Fibroblast of the conjunctiva (primary cell): Measurements from ENCODE around the gene CHRNB2.

Source experiments
- DNase-seq: peaks from one replicate; pipeline ENCODE4 v3.0.0-alpha.2; 2010; ENCODE audit warnings: low read depth

Gene CHRNB2

DNA sequence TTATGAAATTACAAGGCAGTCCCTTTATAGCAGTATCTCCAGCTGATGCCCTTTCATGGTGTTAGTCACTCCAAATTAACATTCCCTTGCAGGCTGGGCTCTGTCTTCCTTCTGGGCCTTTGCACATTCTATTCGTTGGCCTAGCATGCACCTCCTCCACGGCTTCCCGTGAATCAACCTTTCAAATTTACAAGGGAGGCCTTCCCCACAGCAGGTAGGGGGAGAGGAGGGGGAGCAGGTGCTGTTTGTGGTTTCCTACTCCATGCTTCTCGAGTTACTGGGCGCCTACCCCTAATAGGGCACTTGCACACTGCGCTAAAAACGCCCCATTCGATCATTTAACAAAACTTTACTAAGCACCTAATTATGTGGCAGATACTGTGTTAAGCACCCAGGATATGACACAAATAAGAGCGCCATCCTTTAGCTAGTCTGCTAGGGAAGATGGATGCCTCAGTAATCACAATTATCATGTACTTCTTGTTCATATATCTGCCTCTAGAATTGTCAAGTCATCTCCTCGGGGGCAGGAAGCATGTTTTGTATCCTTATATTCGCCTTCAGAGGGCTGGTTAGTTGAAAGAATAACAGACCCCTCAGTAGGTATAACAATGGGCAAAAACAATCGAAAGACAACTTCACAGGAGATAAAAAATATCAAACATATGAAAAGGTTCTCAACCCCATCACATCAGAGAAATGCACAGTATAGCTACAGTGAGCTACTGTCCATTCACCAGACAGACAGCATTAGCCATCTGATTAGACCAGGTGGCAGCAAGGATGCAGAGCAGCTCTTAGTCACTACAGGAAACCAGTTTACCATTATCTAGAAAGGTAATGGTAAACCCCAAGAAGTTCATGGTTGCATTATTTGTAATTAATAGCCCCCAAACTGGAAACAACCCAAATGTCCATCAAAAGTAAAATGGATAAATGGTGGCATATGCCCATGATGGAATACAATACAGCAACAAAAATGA is 42.1 kb downstream of the CHRNB2 start:
- no peak for DNase-seq

DNA sequence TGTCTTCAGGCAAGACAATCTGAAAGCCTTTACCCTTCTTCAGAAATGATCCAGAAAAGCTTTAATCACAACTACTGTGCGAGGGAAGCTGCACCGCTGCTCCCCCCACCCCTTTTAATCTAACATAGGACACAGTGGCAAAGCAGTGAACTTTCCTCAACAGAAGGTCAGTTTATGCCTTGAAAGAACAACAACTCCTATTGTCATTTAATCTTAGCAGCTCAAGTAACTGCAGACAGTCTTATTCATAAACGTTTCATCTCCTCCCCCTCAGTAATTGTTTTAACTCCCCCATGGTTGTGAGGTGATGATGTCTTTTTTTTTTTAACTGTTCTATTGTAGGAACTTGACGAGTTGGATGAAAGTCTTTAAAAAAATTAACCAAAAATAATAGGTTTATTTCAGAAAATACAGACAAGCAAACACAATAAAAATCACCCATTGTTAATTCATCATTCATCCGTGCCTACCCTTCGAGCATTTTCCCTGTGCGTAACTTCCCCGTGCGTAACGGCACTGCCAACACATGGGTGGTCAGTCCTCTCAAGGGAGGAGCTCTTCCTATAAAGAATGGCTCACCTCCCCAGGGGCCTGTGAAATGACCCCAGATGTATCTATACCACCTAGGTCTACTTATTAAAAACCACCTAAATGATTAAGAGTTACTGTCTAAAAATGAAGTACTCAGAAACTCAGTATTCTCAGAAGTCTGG is 43.7 kb downstream of the CHRNB2 start:
- no peak for DNase-seq

- DNase-seq: no peak
Measured at GRCh38 chr1:154614247-154614646, 46.7 kb downstream of the CHRNB2 start.

DNA sequence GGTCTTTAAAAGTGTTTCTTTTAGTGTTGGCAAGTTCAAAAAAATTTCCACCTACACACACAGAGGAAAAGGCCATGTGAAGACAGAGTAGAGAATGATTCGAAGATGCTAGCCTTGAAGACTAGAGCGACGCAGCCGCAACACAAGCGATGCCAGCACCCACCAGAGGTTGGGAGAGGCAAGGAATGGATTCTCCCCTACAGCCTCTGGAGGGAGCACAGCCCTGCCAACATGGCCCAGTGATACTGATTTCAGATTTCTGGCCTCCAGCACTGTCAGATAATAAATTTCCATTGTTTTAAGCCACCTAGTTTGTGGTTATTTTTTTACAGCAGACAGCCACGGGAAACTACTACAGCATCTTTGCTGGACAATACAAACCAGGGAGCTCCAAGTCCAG is 47.3 kb downstream of the CHRNB2 start:
- no peak for DNase-seq

- DNase-seq: no peak
Measured at GRCh38 chr1:154615411-154615810, 47.8 kb downstream of the CHRNB2 start.

DNA sequence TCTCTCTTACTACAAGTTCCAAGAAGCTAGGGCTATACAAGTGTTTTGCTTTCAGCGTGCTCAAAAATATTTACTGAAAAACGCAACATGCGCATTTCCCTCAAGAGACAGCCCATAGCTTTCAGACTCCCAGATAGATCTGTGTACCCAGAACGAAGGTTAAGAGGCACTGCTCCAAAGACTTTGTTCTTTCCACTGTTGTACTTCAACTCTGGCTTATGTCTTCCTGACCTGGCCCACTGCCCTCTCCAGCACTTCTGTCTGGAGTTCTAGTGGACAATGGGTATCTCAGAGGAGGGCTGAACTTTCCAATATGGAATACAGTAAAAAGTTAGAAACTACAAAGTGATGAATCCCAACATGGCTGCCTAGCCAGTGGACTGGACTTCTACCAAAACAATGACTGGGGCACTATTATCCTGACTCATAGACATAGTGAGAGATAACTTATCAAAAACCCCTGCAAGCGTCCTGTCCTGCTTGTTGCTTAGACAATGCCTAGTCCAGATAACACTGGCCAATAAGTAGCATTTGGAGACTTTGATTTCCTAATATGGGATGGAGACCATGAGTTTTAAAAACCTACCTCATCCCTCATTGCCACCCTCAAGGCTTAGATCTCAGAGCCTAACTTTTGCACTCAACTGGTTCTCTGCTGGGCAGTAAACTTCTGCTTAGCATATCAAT is 49.2 kb downstream of the CHRNB2 start:
- no peak for DNase-seq

DNA sequence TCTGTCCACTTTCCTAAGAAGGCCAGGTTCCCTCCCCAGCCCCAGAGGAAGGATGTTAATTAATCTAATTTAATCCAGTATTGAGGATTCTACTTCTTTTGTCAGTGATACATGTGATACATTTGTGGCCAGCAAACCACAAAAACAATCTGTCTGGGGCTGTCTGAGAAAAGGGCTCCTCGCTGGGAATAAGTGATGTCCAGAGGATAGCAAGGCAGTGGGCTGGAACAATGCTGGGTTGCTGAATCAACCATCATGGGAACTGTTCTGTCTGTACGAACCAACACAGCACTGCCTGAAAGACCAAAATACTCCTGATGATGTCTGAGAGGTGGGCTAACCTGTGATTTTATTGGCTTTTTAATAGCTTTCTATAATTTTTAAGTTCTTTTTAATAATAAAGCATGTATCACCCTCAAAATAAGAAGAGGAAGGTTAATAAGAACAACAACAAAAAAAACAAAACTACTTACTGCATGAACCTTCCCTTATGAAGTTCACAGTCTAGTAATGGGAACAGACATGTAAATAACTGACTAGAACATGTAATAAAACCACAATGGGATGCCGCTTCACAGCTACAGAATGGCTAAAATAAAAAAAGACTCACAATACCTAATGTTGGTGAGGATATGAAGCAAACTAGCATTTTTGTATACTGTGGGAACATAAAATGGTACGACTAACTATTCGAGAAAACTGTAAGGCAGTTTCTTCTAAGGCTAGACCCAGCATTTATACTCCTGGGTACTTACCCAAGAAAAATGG is 51.8 kb downstream of the CHRNB2 start:
- DNase-seq: no peak

GRCh38 chr1:154620751-154621150 is 53.2 kb downstream of the CHRNB2 start:
- no peak for DNase-seq

DNA sequence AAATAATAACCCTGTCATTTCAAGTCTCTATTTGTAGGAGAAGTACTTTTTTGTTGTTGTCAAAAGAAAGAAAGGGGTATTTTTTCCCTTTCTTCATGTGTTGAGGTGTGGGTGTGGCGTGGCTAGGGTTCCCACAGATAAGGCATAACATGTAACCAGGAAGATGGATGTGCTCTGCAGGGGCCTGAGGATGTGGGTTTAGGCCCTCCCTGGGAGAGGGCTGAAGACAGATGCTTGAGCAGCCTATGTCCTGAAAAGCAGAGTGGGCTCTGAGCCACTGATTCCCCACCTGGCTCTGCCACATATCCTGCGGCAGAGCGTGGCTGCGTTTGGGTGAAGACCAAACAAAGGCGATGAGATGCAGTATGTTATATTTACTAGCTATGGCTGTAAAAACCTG is 54.3 kb downstream of the CHRNB2 start:
- no peak for DNase-seq

DNA sequence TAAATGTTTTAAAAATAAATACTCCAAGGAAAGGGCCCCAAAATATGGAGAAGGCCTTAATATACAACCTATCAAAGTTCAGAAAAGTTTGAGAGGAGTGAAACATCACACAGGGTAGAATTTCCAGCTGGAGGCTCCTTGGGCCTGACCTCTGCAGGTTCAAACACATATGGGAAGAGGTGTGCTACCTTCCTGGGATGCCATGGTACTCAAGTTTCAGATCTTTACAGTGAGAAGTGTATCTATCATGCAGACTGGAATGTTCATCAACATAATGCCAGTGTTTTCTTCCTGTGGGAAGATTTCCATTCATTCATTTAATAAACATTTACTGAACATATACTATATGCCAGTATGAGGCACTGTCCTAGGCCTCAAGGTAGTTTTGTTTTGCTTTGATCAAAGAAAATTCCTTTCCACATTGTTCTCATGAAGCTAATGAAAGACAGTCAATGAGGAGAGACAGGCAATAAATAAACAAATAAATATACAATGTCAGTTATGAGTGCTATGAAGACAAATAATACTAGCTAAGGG is 55.0 kb downstream of the CHRNB2 start:
- DNase-seq: no peak

- no peak for DNase-seq
Measured at GRCh38 chr1:154623358-154623757, 55.8 kb downstream of the CHRNB2 start.

- no peak for DNase-seq
Measured at GRCh38 chr1:154624746-154625643, 57.4 kb downstream of the CHRNB2 start.

GRCh38 chr1:154626456-154627256 is 59.1 kb downstream of the CHRNB2 start:
- DNase-seq: no peak

DNA sequence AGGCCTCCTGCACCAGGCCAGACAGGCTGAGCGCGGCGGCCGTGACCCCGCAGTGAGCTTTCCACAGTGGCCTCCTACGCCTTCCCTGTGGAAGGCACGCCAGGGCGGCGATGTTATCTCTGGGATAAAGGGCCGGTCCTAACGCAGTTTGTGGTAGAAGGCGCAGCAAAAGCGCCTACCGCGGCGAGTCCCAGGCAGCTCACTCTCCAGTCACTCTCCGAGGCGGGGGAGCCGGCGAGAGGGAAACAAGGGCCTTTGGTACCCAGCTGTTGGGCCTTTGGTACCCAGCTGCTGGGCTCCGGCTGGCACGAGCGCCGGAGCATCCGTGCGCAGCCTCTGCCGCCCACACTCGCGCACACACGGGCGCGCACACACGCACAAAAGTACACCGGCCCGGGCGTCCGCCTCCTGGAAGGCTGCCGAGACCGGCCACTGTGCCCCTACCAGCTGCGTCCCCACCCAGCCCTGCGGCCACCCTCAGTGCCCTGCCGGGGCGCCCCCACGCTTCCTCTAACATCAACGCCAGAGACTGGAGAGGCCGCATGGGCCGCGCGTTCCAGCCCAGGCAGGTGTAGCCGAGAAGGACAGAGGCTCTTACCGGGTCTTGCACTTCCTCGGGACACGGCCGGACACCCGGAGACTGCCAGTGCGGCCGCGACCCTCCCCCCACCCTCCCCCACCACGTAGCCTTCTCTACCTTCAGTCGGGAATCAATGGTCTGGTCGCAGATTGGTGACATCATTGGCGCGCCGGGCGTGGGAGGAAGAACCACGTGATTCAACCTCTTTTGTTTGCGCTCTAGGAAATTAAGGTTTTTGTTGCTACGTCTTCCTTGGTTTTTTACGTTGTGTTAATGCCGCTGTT is 59.9 kb downstream of the CHRNB2 start:
- peak; percentile 59 for DNase-seq

GRCh38 chr1:154628121-154628405 is 60.5 kb downstream of the CHRNB2 start:
- no peak for DNase-seq

DNA sequence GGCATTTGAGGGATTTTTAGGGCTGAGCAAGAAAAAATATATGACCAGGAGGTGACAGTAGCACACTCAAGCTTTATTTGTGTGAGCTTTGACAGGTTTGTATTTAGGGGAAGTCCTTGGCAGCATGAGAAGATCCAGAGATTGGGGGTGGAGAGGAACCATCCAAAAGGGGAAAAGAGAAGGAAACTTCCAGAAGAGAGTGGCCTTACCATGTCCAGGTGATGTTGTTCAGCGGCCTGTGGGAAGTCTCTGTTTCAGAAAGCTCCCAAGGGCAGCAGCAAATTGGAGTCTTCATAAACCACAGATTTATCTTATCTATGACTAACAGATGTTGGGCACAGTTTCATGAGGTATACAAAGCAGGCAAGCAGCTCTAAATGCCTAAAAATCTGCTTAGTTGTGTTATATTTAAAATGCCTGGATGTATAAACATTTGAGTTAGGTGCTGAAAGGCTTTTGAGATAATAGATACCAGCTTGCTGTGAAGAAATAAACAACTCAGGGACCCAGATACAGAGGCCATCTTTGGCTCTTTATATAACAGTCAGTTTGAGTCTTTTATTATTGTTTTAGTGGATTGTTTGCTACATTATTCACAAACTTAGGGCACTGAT is 61.6 kb downstream of the CHRNB2 start:
- no peak for DNase-seq
